ENCODE results near the gene ANGPT4.
"Not testable (repeated sequence)": the region's sequence is repeated elsewhere in the genome, so short reads cannot be mapped to it uniquely, and the experiment has no call there.

ANGPT4 gene

DNA sequence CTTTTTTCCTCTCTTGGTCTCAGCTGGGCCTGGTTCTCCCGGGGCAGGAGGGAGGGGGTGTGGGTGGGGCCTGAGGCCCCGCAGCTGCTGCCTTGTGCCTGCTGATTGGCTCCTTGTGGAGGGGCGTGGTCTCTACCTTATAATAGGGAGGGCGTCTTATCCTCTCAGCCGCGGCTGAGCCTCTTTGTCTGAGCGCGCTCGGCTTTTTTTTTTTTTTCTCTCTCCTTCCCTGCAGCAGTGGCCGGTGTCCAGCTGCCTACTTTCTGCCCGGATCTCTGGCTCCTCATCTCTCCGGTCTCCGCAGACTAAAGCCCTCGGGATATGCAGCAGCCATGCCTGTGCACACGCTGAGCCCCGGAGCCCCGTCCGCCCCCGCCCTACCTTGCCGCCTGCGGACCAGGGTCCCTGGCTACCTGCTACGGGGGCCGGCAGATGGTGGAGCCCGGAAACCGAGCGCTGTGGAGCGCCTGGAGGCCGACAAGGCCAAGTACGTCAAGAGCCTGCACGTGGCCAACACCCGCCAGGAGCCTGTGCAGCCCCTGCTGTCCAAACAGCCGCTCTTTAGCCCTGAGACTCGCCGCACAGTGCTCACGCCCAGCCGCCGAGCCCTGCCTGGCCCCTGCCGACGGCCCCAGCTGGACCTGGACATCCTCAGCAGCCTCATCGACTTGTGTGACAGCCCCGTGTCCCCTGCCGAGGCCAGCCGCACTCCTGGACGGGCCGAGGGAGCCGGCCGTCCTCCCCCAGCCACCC is 71.5 kb downstream of the ANGPT4 start:
- peak; percentile 87 to 90 for DNase-seq (ENCODE audit: low read depth in 2 of 2)

- no peak for DNase-seq (ENCODE audit: low read depth in 2 of 2)
Observed at GRCh38 chr20:843912-844311, 72.2 kb downstream of the ANGPT4 start.

GRCh38 chr20:842547-842940 is 73.6 kb downstream of the ANGPT4 start:
- DNase-seq (ENCODE audit: low read depth in 2 of 2) = no peak

DNA sequence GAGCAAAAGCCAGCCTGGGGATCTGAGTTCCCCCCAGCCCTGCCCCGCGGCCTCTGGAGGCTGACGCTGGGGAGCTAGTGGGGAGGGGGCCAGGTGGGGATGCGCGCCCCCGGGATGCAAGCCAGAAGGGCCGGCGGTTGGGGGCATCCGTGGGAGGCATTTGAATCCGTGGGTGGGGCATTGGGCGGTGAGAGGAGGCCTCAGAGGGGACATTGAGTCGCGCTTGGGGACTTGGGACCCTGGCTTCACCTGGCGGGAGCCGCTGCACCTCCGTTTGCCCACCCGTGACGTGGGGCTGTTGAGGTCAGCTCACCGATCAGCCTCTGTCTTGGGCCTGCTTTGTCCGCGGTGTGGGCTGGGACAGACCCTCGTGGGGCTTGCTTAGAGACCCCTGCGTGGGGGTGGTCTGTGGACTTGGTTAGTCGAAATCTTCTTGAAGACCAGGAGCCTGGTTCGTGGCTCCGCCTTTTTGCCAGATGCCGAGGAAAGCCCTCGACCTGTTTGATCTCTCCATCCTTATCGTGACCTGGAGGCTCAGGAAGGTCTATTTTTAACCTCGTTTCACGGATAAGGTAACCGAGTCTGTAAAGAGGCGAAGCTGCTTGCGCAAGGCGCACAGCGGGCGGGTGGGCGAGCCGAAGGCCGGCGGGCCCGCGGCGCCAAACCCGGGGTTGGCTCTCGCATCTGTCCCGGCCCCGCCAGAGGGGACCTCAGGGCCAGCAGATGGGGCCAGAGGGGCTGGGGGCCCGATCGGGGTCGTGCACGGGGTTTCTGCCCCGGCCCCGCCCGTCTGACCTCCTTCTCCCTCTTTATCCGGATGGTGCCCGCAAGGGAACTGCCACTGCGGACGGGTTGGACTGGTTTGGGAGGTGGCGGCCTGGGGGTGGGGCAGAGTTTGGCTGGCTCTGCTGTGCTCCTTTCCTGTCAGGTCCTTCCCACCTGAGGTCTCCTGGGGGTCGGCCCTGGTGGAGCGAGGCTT is 74.3 kb downstream of the ANGPT4 start:
- DNase-seq (ENCODE audit: low read depth in 2 of 2) = no peak

GRCh38 chr20:840858-841567 is 75.1 kb downstream of the ANGPT4 start:
- DNase-seq (ENCODE audit: low read depth in 2 of 2) = peak in 1 of 2 donors; percentile 15

GRCh38 chr20:840503-840857 is 75.7 kb downstream of the ANGPT4 start:
- DNase-seq (ENCODE audit: low read depth in 2 of 2) = no peak

GRCh38 chr20:839626-840025 is 76.5 kb downstream of the ANGPT4 start:
- no peak for DNase-seq (ENCODE audit: low read depth in 2 of 2)

GRCh38 chr20:839015-839414 is 77.1 kb downstream of the ANGPT4 start:
- no peak for DNase-seq (ENCODE audit: low read depth in 2 of 2)

DNA sequence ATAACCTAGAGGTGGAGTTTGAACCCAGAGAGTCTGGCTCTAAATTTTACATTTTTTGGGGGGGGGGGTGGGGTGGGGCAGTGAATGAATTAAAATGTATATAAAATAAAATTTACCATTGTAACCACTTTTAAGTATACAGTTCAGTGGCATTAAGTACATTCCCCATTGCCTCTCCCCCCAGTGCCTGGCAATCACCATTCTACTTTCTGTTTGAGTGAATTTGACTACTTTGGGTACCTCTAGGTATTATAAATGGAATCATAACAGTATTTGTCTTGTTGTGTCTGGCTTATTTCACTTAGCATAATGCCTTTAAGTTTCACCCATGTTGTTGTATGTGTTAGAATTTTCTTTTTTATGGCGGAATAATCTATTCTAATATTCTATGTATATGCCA is 79.9 kb downstream of the ANGPT4 start:
- no peak for DNase-seq (ENCODE audit: low read depth in 2 of 2)

GRCh38 chr20:835608-836045 is 80.5 kb downstream of the ANGPT4 start:
- peak; percentile 24 to 30 for DNase-seq (ENCODE audit: low read depth in 2 of 2)

- no peak for DNase-seq (ENCODE audit: low read depth in 2 of 2)
Observed at GRCh38 chr20:834151-834746, 81.9 kb downstream of the ANGPT4 start.

GRCh38 chr20:833450-834150 is 82.5 kb downstream of the ANGPT4 start, which contains the start of gene FAM110A:
Gene FAM110A (plus strand): TSS chr20:833715. CDS start chr20:844805, 11,090 bp downstream.
- DNase-seq (ENCODE audit: low read depth in 2 of 2) = peak; percentile 89 to 95

DNA sequence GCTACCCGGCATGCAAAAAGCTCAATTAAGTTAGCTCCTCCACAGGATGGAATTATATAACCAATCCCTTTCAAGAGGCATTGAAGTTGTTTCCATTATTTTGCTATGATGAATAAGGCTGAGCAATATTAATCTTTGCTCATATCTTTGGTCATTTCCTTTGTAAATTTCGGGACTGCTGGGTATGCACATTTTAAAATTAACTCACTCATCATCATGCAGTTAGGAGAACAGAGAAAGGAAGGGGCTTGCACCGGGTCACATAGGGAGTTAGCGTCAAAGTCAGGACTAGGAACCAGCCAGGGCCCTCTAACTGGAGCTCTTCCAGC is 83.0 kb downstream of the ANGPT4 start:
- DNase-seq (ENCODE audit: low read depth in 2 of 2) = no peak

DNA sequence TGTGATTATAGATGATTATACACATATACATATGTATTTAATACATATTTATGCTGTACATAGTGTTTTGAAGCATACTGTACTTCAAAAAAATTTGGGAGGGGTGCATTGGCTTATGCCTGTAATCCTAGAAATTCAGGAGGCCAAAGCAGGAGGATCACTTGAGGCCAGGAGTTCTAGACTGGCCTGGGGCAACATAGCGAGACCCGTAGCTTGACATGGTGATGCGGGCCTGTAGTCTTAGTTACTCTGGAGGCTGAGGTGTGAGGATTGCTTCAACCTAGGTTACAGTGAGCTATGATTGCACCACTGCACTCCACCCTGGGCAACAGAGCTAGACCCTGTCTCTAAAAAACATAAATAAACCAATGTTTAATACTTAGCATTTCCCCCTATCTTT is 84.2 kb downstream of the ANGPT4 start:
- DNase-seq (ENCODE audit: low read depth in 2 of 2) = no peak

DNA sequence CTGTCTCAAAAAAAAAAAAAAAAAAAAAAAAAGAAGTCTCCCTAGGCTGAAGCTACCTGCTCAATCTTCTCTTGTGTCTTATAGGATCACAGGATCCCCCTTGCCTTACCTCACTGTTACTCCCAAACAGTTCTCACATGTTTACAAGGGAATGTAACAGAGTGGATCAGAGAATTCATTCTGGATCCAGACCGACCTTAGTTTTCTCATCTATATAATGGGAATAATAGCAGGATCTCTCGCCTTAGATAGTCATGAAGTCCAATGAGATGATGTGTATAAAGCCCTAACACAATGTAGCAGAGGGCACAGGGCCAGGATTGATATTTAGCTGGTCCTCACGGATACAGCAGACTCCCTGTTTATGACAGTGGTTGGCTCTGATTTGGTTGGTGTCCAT is 84.9 kb downstream of the ANGPT4 start:
- DNase-seq (ENCODE audit: low read depth in 2 of 2) = no peak

GRCh38 chr20:830011-830521 is 86.1 kb downstream of the ANGPT4 start:
- no peak for DNase-seq (ENCODE audit: low read depth in 2 of 2)

DNA sequence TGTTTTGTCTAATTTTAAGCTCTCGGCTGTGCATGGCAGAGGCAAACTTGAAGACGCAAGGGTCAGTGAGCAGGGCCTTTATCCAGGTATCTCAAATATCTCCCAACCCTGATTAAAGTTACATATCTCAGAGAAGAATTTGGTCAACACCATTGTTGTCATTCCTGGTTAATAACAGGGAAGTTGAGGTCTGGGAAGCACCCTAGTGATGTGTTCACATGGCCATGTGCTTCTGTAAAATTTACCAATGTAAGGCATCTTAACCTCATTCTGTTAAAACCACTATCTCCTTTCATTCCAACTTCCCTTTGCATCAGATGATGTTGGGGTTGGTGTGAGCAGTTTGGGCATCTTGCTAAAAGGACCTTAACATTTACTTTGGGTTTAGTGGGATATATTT is 86.6 kb downstream of the ANGPT4 start:
- DNase-seq (ENCODE audit: low read depth in 2 of 2) = no peak

DNA sequence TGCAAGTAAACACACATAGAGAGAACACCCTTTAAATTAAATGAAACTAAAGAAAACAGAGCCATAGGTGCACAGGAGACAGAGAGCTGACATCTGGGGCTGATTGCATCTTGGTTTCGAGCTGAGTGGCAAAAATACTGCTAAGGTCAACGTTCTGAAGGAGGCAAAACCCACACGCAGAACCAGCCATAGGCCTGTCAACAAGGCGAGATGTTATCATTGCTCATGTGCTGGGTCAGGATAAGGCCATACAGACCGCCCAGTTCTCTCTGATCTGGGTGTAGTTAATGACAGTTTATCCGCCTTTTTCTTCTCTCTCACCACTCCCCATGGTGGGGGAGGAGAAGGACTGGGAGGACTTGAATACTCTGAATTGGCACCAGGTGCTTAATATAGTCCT is 87.1 kb downstream of the ANGPT4 start:
- no peak for DNase-seq (ENCODE audit: low read depth in 2 of 2)

GRCh38 chr20:827981-828380 is 88.2 kb downstream of the ANGPT4 start:
- DNase-seq (ENCODE audit: low read depth in 2 of 2) = not testable (repeated sequence)

- no peak for DNase-seq (ENCODE audit: low read depth in 2 of 2)
Observed at GRCh38 chr20:826695-827323, 89.3 kb downstream of the ANGPT4 start.

All from stimulated activated CD8-positive, alpha-beta memory T cell treated with anti-CD3 and anti-CD28 coated beads, Interleukin-7, amount 100 ng/mL, for 4 hours (primary cell).